HL-60 (cell line): ENCODE measurements around the gene TOB1.

Experiments
- DNase-seq, 2 experiments: peaks; one replicate each; pipeline ENCODE4 v3.0.0-alpha.2; 2010 to 2020; ENCODE audit warnings: low read depth in 1 of 2, low spot score in 1 of 2
- H3K27ac ChIP-seq: fragments of 250-450 bp; sonication (Bioruptor Pico); replicated peaks from 2 replicates; pipeline ENCODE4 v1.5.1; 2020; ENCODE audit warnings: mild to moderate bottlenecking, moderate library complexity
- H3K27me3 ChIP-seq: fragments of 250-450 bp; sonication (Bioruptor Pico); 2 replicates; pipeline ENCODE4 v1.5.1; 2021; ENCODE audit warnings: mild to moderate bottlenecking, moderate library complexity; ENCODE audit not compliant: insufficient read depth, poor library complexity, severe bottlenecking
- H3K4me3 ChIP-seq: replicated peaks from 2 replicates; pipeline ENCODE4 v1.5.1; 2011; ENCODE audit warnings: mild to moderate bottlenecking, control low read depth, low read length; ENCODE audit not compliant: insufficient read depth
- GABPA ChIP-seq: IDR thresholded peaks from 2 replicates; pipeline ENCODE4 v1.6.1; 2012; ENCODE audit warnings: low read depth
- POLR2AphosphoS5 ChIP-seq: IDR thresholded peaks from 2 replicates; pipeline ENCODE4 v1.6.1; 2012; ENCODE audit warnings: low read depth
- REST ChIP-seq: IDR thresholded peaks from 2 replicates; pipeline ENCODE4 v1.6.1; 2012; ENCODE audit warnings: low read depth; ENCODE audit not compliant: insufficient replicate concordance
- SPI1 ChIP-seq: IDR thresholded peaks from 2 replicates; pipeline ENCODE4 v1.6.1; 2012; ENCODE audit warnings: low read depth, mild to moderate bottlenecking, borderline replicate concordance
- TF ChIP-seq, protein P1 (sequence below): IDR thresholded peaks from one replicate; pipeline ENCODE4 v1.5.1; 2011; ENCODE audit warnings: low read length, control low read depth, inconsistent platforms; ENCODE audit not compliant: insufficient read depth

The TOB1 gene

DNA sequence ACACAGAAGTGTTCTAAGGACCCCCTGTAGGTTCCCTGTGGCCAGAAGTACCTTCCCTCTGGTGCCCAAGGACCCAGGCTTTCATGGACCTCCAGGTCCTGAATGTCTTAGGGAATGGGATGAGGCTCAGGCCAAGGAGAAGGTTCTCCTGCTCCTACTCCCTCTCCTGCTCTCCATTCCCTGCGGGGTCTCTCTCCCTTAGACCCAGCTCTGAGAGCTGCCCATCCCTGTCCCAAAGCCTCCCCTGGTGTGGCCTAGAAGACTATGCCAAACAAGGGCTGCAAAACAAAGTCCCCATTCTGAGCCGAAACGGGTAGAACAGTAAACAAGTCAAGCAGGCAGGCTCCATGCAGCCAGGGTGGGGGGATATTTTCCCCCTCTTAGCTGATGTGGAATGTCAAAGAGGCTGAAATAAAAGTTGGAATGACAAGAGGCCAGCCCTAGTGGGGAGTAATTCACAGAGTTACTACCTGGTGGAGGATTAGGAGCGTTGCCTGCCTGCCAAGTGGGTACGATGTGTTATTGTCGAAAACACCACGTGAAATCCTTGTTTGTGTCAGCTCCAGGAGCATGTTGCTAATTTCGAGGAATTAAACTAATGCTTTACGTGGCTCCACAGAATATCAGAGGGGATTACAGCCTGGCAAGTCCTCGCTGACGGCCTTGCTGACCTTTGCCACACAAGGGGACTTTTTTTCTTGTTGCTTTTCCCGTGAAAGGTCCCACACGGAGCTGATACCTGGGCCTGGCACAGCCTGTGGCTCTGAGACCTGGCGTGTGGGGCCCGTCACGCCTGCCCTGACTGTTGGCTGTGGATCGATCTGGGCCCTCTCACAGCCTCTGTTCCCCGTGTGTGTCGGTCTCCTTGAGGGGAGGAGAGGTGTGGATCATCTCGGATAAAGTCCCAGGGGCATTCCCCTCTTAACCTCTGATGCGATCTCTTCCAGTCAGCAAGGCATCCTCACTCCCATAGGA is 27.9 kb downstream of the TOB1 start:
- no peak overlapping the region for H3K4me3 ChIP-seq
- H3K27me3 ChIP-seq, result no peaks in the 10 kb centered on the region
- TF ChIP-seq SPI1, result no peak
- no peak for DNase-seq
- H3K27ac ChIP-seq, result no peak overlapping the region

DNA sequence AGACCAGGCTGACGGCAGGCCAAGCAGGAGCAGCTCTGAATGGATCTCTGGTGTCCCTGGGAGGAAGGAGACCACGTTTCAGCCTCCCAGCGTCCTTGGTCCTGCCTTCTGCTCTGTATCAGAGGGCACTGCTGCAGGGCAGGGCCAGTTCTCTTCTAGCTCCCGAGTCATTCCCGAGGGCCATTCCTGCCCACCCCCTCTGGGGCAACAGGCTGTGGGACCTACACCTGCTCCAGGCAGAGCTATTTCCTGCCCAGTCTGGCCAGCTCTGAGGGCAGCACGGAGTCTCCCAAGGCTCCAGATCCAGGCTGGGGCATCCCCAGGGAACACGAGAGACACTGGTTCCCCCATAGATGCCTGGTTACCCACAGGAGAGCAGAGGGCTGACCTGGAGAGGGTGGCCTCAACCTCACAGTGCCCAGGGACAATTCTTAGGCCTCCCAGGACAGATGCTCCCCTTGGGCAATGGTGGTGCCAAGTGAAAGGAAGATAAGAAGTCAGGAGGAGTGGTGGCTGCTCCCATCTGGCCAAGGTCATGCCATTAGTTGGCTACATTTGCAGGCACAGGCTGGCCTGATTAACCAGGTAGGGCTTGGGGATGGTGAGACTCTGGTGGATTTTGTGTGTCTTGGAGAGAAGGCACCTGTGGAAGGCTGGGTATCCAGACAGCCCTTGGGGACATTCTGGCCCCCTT is 28.7 kb downstream of the TOB1 start:
- Histone ChIP-seq H3K27me3 (no peaks in the 10 kb centered on the region), H3K4me3 (no peak overlapping the region), H3K27ac (no peak overlapping the region)
- TF ChIP-seq, protein P1, sequence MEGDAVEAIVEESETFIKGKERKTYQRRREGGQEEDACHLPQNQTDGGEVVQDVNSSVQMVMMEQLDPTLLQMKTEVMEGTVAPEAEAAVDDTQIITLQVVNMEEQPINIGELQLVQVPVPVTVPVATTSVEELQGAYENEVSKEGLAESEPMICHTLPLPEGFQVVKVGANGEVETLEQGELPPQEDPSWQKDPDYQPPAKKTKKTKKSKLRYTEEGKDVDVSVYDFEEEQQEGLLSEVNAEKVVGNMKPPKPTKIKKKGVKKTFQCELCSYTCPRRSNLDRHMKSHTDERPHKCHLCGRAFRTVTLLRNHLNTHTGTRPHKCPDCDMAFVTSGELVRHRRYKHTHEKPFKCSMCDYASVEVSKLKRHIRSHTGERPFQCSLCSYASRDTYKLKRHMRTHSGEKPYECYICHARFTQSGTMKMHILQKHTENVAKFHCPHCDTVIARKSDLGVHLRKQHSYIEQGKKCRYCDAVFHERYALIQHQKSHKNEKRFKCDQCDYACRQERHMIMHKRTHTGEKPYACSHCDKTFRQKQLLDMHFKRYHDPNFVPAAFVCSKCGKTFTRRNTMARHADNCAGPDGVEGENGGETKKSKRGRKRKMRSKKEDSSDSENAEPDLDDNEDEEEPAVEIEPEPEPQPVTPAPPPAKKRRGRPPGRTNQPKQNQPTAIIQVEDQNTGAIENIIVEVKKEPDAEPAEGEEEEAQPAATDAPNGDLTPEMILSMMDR, result no peak
- TF ChIP-seq SPI1 (no peak), REST (no peak), GABPA (no peak), POLR2AphosphoS5 (no peak)
- no peak for DNase-seq

DNA sequence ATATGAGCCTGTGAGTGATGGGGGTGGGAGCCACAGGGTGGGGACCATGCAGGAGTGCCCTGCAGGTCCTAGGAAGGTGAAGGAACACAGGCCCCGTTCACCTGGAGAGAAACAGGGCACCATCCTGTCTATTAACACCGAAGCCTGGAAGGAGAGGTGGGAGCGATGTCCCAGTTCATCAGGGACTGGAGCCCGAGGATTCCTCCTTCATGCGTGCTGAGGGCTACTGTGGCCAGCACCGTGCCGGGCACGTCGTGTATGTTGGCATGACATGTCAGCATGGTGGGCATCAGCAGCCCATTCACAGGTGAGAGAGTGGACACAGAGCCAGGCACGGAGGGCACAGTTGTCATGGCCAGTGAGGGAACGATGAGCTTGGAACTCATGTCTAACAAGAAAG is 29.3 kb downstream of the TOB1 start:
- DNase-seq, result no peak
- Histone ChIP-seq H3K27me3 (no peaks in the 10 kb centered on the region), H3K27ac (no peak overlapping the region), H3K4me3 (no peak overlapping the region)
- no peak for TF ChIP-seq GABPA
- TF ChIP-seq, protein P1, result no peak

- no peak for DNase-seq
- Histone ChIP-seq H3K27me3 (no peaks in the 10 kb centered on the region), H3K27ac (no peak within 1 kb of the TSS), H3K4me3 (no peak within 1 kb of the TSS)
- TF ChIP-seq, protein P1, result no peak
- TF ChIP-seq POLR2AphosphoS5 (no peak), GABPA (no peak), SPI1 (no peak), REST (no peak)
Observed at GRCh38 chr17:50835301-50836234, 30.6 kb downstream of the TOB1 start, which contains the start of gene WFIKKN2. Gene WFIKKN2, plus strand, starts transcription at chr17:50835586. Its CDS starts 352 bp downstream, at chr17:50835938.
